H9 (cell line): ENCODE measurements around the gene JUNB. TPM values are rescaled to one million over a fixed set of nuclear protein-coding genes. Genes with fewer than 3 reads are reported as not detected.

Source experiments
- DNase-seq: peaks from one replicate; pipeline ENCODE4 v3.0.0-alpha.2; 2017
- H2AFZ ChIP-seq: one replicate; pipeline ENCODE4 v1.6.1; 2013; ENCODE audit warnings: mild to moderate bottlenecking, low read length, control low read depth, moderate library complexity
- H2AK5ac ChIP-seq: 2 replicates; pipeline ENCODE4 v1.6.1; 2013; ENCODE audit warnings: low read length, control low read depth, mixed read lengths; ENCODE audit not compliant: insufficient read length
- H2BK120ac ChIP-seq: one replicate; pipeline ENCODE4 v1.6.1; 2013; ENCODE audit warnings: low read depth, mild to moderate bottlenecking, low read length, control low read depth, inconsistent platforms; ENCODE audit not compliant: poor library complexity, severe bottlenecking
- H2BK12ac ChIP-seq: 2 replicates; pipeline ENCODE4 v1.6.1; 2013; ENCODE audit warnings: low read length, control low read depth, mixed read lengths, low read depth; ENCODE audit not compliant: insufficient read length
- H2BK15ac ChIP-seq: 2 replicates; pipeline ENCODE4 v1.6.1; 2013; ENCODE audit warnings: low read depth, low read length, control low read depth
- H2BK20ac ChIP-seq: one replicate; pipeline ENCODE4 v1.6.1; 2013; ENCODE audit warnings: low read depth, mild to moderate bottlenecking, low read length, control low read depth, inconsistent platforms; ENCODE audit not compliant: poor library complexity, severe bottlenecking
- H2BK5ac ChIP-seq: 2 replicates; pipeline ENCODE4 v1.6.1; 2013; ENCODE audit warnings: low read length, control low read depth, mixed read lengths; ENCODE audit not compliant: insufficient read length
- H3K14ac ChIP-seq: 2 replicates; pipeline ENCODE4 v1.6.1; 2013; ENCODE audit warnings: low read length, control low read depth; ENCODE audit not compliant: insufficient read depth
- H3K18ac ChIP-seq: 2 replicates; pipeline ENCODE4 v1.6.1; 2013; ENCODE audit warnings: low read depth, mild to moderate bottlenecking, mixed read lengths, low read length, control low read depth; ENCODE audit not compliant: insufficient read length
- H3K23ac ChIP-seq: 2 replicates; pipeline ENCODE4 v1.6.1; 2013; ENCODE audit warnings: low read length, control low read depth, mixed read lengths, low read depth; ENCODE audit not compliant: insufficient read length
- H3K23me2 ChIP-seq: 2 replicates; pipeline ENCODE4 v1.6.1; 2013; ENCODE audit warnings: low read depth, mild to moderate bottlenecking, mixed read lengths, low read length, control low read depth; ENCODE audit not compliant: insufficient read length, poor library complexity, severe bottlenecking
- H3K27ac ChIP-seq: 2 replicates; pipeline ENCODE4 v1.5.1; 2013; ENCODE audit warnings: low read length, control low read depth, mixed read lengths, low read depth; ENCODE audit not compliant: insufficient read length
- H3K27me3 ChIP-seq: 2 replicates; pipeline ENCODE4 v1.6.1; 2013; ENCODE audit warnings: low read length, control low read depth, inconsistent platforms; ENCODE audit not compliant: insufficient read depth
- H3K4ac ChIP-seq: 2 replicates; pipeline ENCODE4 v1.6.1; 2013; ENCODE audit warnings: low read depth, mild to moderate bottlenecking, control low read depth, inconsistent platforms, low read length, moderate library complexity
- H3K4me1 ChIP-seq: 2 replicates; pipeline ENCODE4 v1.6.1; 2013; ENCODE audit warnings: low read length, control low read depth, inconsistent platforms; ENCODE audit not compliant: insufficient read depth
- H3K4me2 ChIP-seq: 2 replicates; pipeline ENCODE4 v1.6.1; 2013; ENCODE audit warnings: low read length, control low read depth, mixed read lengths; ENCODE audit not compliant: insufficient read length, insufficient read depth
- H3K56ac ChIP-seq: 2 replicates; pipeline ENCODE4 v1.6.1; 2013; ENCODE audit warnings: low read depth, mild to moderate bottlenecking, mixed read lengths, low read length, control low read depth; ENCODE audit not compliant: insufficient read length
- H3K79me1 ChIP-seq: 2 replicates; pipeline ENCODE4 v1.6.1; 2013; ENCODE audit warnings: low read depth, mild to moderate bottlenecking, moderate library complexity, low read length, control low read depth, inconsistent platforms; ENCODE audit not compliant: insufficient read depth, poor library complexity, severe bottlenecking
- H3K79me2 ChIP-seq: 2 replicates; pipeline ENCODE4 v1.6.1; 2013; ENCODE audit warnings: low read length, control low read depth, inconsistent platforms; ENCODE audit not compliant: insufficient read depth
- H3K9ac ChIP-seq: 2 replicates; pipeline ENCODE4 v1.6.1; 2013; ENCODE audit warnings: low read length, control low read depth, mixed read lengths; ENCODE audit not compliant: insufficient read length; ENCODE audit errors: extremely low read depth
- H3K9me3 ChIP-seq: one replicate; pipeline ENCODE4 v1.6.1; 2013; ENCODE audit warnings: low read depth, low read length, inconsistent platforms; ENCODE audit not compliant: control insufficient read depth
- H3T11ph ChIP-seq: one replicate; pipeline ENCODE4 v1.6.1; 2013; ENCODE audit warnings: mild to moderate bottlenecking, low read length, control low read depth, inconsistent platforms
- H4K20me1 ChIP-seq: one replicate; pipeline ENCODE4 v1.6.1; 2013; ENCODE audit not compliant: control insufficient read depth, insufficient read length, insufficient read depth
- H4K5ac ChIP-seq: 2 replicates; pipeline ENCODE4 v1.6.1; 2013; ENCODE audit warnings: low read depth, mild to moderate bottlenecking, mixed read lengths, low read length, control low read depth; ENCODE audit not compliant: insufficient read length
- H4K8ac ChIP-seq: replicated peaks from 2 replicates; pipeline ENCODE4 v1.6.1; 2013; ENCODE audit warnings: low read length, control low read depth, mixed read lengths, low read depth; ENCODE audit not compliant: insufficient read length
- H4K91ac ChIP-seq: 2 replicates; pipeline ENCODE4 v1.6.1; 2013; ENCODE audit warnings: low read depth, mild to moderate bottlenecking, moderate library complexity, mixed read lengths, low read length, control low read depth; ENCODE audit not compliant: insufficient read length
- H3K27ac Mint-ChIP-seq, 3 experiments: 2 replicates in 2 of 3; 3 replicates in 1 of 3; pipeline ENCODE4 v1.8.0; 2020 to 2021; ENCODE audit warnings: mixed read lengths in 3 of 3, mild to moderate bottlenecking in 1 of 3, moderate library complexity in 1 of 3
- H3K27me3 Mint-ChIP-seq: 2 replicates; pipeline ENCODE4 v1.8.0; 2021; ENCODE audit warnings: low read depth, mild to moderate bottlenecking, moderate library complexity, mixed read lengths
- H3K36me3 Mint-ChIP-seq, 3 experiments: 2 replicates in 2 of 3; 3 replicates in 1 of 3; pipeline ENCODE4 v1.8.0; 2020 to 2021; ENCODE audit warnings: low read depth in 3 of 3, mixed read lengths in 3 of 3; ENCODE audit not compliant: insufficient read depth in 1 of 3
- H3K4me1 Mint-ChIP-seq, 2 experiments: 2 replicates each; pipeline ENCODE4 v1.8.0; 2020; ENCODE audit warnings: mixed read lengths in 2 of 2
- H3K4me3 Mint-ChIP-seq, 2 experiments: 2 replicates in 1 of 2; 3 replicates in 1 of 2; pipeline ENCODE4 v1.8.0; 2020 to 2021; ENCODE audit warnings: mild to moderate bottlenecking in 2 of 2, mixed read lengths in 2 of 2, moderate library complexity in 1 of 2
- H3K9me3 Mint-ChIP-seq, 2 experiments: 2 replicates in 1 of 2; 3 replicates in 1 of 2; pipeline ENCODE4 v1.8.0; 2020; ENCODE audit warnings: mild to moderate bottlenecking in 2 of 2, mixed read lengths in 2 of 2, moderate library complexity in 1 of 2
- WGBS: extraction: QIAGEN DNeasy Blood & Tissue Kit; methylation state at CpG from one replicate; pipeline ENCODE4 v1.1.7; 2013; ENCODE audit warnings: missing lambda C conversion rate, low lambda C conversion rate, mixed read lengths; ENCODE audit not compliant: insufficient read length; ENCODE audit errors: extremely low coverage; 5-methylcytosine and 5-hydroxymethylcytosine counted together
- total RNA-seq: library from RNA; stranded (reverse); gene quantifications from 2 replicates; pipeline ENCODE4 v1.2.1, GENCODE V29; 2021
- TF ChIP-seq, protein P1 (sequence below): fragments of 200-600 bp; sonication (generic); conservative IDR thresholded peaks from 3 replicates; pipeline ENCODE4 v1.8.0; 2021; ENCODE audit warnings: antibody characterized with exemption, mild to moderate bottlenecking

Gene JUNB
- total RNA-seq, 1 experiment from 2014 or later: 15.9 TPM

DNA sequence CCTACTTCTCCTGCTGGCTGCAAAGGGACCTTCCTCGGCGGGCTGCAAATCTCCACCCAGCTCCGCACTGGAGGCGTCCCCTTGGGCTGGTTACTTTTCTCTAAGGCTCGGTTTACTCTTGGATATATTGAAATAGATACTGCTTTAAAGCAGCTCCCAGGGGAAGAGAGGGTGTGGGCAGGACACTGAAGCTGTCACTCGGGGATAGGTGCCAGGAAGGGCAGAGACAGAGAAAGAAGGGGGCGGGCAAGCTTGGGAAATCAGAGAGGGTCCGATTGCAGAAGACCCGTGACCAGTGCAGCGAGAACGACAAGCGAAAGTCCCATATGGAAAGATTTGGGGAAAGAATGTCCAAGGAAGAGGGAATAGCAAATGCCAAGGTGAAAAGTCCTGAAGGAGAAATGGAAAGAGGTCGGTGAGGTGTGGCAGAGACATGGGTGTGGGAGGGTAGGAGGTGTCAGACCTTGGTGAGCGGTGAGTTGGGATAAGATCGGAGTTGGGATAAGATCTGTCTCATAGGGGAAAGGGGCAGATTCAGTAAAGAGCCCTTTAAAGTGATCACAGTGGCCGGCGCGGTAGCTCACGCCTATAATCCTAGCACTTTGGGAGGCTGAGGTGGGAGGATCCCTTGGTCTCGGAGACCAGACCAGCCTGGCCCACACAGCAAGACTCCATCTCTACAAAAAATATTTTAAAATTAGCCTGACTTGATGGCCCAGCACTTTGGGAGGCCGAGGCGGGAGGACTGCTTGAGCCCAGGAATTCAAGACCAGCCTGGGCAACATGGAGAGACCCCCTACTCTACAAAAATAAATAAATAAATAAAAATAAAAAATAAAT lies 11.2 kb downstream of the JUNB start:
- Mint-ChIP-seq H3K27ac (no peak overlapping the region; a peak in 1 of 7 replicates), H3K4me3 (peak overlapping the region; percentile 91 to 94), H3K36me3 (peaks cover 13 to 45% (median 28%) of the 10 kb centered on the region in 3 experiments; a peak in 6 of 7 replicates), H3K9me3 (no peaks in the 10 kb centered on the region; a peak in 1 of 5 replicates), H3K4me1 (peaks cover 16 to 27% of the 10 kb centered on the region in 2 experiments), H3K27me3 (peaks cover 6% of the 10 kb centered on the region)
- H3K4me2 ChIP-seq: peak overlapping the region; percentile 84
- H3K14ac ChIP-seq: no peak overlapping the region
- TF ChIP-seq, protein P1, sequence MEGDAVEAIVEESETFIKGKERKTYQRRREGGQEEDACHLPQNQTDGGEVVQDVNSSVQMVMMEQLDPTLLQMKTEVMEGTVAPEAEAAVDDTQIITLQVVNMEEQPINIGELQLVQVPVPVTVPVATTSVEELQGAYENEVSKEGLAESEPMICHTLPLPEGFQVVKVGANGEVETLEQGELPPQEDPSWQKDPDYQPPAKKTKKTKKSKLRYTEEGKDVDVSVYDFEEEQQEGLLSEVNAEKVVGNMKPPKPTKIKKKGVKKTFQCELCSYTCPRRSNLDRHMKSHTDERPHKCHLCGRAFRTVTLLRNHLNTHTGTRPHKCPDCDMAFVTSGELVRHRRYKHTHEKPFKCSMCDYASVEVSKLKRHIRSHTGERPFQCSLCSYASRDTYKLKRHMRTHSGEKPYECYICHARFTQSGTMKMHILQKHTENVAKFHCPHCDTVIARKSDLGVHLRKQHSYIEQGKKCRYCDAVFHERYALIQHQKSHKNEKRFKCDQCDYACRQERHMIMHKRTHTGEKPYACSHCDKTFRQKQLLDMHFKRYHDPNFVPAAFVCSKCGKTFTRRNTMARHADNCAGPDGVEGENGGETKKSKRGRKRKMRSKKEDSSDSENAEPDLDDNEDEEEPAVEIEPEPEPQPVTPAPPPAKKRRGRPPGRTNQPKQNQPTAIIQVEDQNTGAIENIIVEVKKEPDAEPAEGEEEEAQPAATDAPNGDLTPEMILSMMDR: no peak
- no peak overlapping the region for H2BK12ac ChIP-seq
- H4K8ac ChIP-seq: no peak overlapping the region
- no peak overlapping the region for H3K9ac ChIP-seq
- no peak overlapping the region for H3K27ac ChIP-seq
- H2AK5ac ChIP-seq: no peak overlapping the region
- H3K18ac ChIP-seq: no peak overlapping the region
- H4K5ac ChIP-seq: no peak overlapping the region
- H2BK120ac ChIP-seq: no peak overlapping the region
- H4K91ac ChIP-seq: no peak overlapping the region
- no peaks in the 10 kb centered on the region for H3K9me3 ChIP-seq
- WGBS: no CpG with 5 or more reads among the region's 22 CpGs
- DNase-seq: no peak
- no peaks in the 10 kb centered on the region for H4K20me1 ChIP-seq
- peaks cover 4% of the 10 kb centered on the region for H3K79me1 ChIP-seq
- H2BK15ac ChIP-seq: no peak overlapping the region
- H3K56ac ChIP-seq: no peak overlapping the region
- no peak overlapping the region for H3T11ph ChIP-seq
- H2BK20ac ChIP-seq: no peak overlapping the region
- H3K23me2 ChIP-seq: peaks cover 28% of the 10 kb centered on the region
- no peak overlapping the region for H2AFZ ChIP-seq
- no peaks in the 10 kb centered on the region; the same call in 1 of the 2 replicates for H3K4me1 ChIP-seq
- no peak overlapping the region for H2BK5ac ChIP-seq
- no peaks in the 10 kb centered on the region for H3K27me3 ChIP-seq
- no peaks in the 10 kb centered on the region for H3K79me2 ChIP-seq
- H3K4ac ChIP-seq: no peak overlapping the region
- no peak overlapping the region for H3K23ac ChIP-seq
